ENCODE results near the gene TXNDC15.

Gene TXNDC15

GRCh38 chr5:134937526-134937925 is 63.4 kb downstream of the TXNDC15 start:
- TF ChIP-seq ZFX (IDR thresholded peaks at IDR 0.05) (no peak), CTCF (conservative IDR thresholded peaks at IDR 0.05) (no peak)
- no peak overlapping the region for H3K27ac ChIP-seq

GRCh38 chr5:134938030-134938429 is 63.9 kb downstream of the TXNDC15 start:
- TF ChIP-seq ZFX (IDR thresholded peaks at IDR 0.05) (no peak), CTCF (conservative IDR thresholded peaks at IDR 0.05) (no peak)
- H3K27ac ChIP-seq = no peak overlapping the region

- no peak overlapping the region for H3K27ac ChIP-seq
- TF ChIP-seq CTCF (conservative IDR thresholded peaks at IDR 0.05) (no peak), ZFX (IDR thresholded peaks at IDR 0.05) (no peak)
Measured at GRCh38 chr5:134939500-134939899, 65.3 kb downstream of the TXNDC15 start.

GRCh38 chr5:134943547-134943946 is 69.4 kb downstream of the TXNDC15 start:
- no peak for TF ChIP-seq ZFX (IDR thresholded peaks at IDR 0.05)
- TF ChIP-seq CTCF (conservative IDR thresholded peaks at IDR 0.05) = no peak
- H3K27ac ChIP-seq = no peak overlapping the region

- H3K27ac ChIP-seq = no peak overlapping the region
- TF ChIP-seq ZFX (IDR thresholded peaks at IDR 0.05) (no peak), CTCF (conservative IDR thresholded peaks at IDR 0.05) (no peak)
Measured at GRCh38 chr5:134944630-134945029, 70.5 kb downstream of the TXNDC15 start.

GRCh38 chr5:134945041-134945440 is 70.9 kb downstream of the TXNDC15 start:
- TF ChIP-seq CTCF (conservative IDR thresholded peaks at IDR 0.05) (no peak), ZFX (IDR thresholded peaks at IDR 0.05) (no peak)
- no peak overlapping the region for H3K27ac ChIP-seq

- TF ChIP-seq CTCF (conservative IDR thresholded peaks at IDR 0.05) = no peak
- TF ChIP-seq ZFX (IDR thresholded peaks at IDR 0.05) = no peak
Measured at GRCh38 chr5:134948911-134949310, 74.7 kb downstream of the TXNDC15 start.

More at GRCh38 chr5:134948911-134949310, 74.7 kb downstream of the TXNDC15 start:
- H3K27ac ChIP-seq = no peak overlapping the region
